GM15510 (cell line): ENCODE measurements around the gene ELFN1.

Experiments used
- POLR2A ChIP-seq: IDR thresholded peaks from 3 replicates; pipeline ENCODE4 v1.6.1; 2011; ENCODE audit warnings: borderline replicate concordance; ENCODE audit not compliant: insufficient read length; ENCODE audit errors: extremely low read depth

ELFN1 gene

DNA sequence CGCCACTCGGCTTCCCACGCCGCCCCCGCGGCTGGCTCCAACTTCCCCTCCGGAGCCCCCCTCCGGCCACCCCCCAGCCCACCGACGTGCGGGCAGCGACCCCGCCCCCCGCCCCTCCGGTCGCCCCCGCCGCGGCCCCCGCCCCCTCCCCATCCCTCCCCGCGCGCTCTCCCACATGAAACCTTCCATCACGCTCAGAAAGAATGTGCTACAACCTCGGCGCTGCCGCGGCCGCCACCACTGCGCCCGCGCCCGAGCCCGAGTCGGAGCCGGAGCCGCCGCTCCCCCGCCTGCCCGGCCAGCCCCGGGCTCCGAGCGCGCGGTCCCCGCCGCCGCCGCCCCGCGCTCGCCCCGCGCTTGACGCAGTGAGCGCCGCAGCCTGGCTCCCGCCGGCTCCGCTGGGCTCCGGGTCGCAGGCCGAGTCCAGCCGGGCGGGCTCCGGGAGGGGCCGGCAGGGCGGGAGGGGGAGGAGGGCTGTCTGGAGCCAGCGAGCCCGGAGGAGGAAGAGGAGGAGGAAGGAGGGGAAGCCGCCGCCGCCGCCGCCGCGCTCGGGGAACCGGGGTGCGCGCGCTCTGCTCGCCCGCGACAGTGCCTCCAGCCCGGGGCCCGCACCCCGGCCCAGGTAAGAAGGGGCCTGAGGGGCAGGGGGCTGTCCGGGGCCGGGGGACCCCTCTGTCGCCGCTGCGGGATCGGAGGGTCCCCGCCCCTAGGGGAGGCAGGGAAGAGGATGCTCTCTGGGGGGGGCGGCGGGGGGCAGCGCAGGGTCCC, 4.3 kb upstream of the ELFN1 start:
- no peak for TF ChIP-seq POLR2A

DNA sequence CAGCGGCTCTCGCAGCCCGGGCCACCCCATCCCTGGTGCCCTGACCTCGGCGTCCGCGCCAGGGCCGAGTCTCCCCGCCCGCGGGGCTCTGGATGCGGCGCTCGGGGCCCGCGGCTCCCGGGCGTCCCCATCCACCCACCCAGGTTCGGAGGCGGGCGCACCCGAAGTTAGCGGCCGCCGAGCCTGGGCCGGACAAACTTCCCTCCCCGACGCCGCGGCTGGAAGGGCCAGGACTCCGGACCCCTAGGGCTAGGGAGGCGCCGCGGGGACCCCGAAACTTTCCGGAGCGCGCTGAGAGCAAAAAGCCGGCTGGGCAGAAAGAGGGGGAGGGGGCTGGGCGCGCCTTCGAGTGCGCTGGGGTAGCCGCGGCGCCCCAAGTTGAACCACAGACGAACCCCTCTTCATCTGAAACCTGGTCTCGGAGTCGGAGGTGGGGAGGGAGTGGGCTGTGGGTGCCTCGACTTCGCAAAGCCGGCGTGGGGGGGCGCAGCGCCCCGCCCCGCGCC, 3.7 kb upstream of the ELFN1 start:
- no peak for TF ChIP-seq POLR2A

DNA sequence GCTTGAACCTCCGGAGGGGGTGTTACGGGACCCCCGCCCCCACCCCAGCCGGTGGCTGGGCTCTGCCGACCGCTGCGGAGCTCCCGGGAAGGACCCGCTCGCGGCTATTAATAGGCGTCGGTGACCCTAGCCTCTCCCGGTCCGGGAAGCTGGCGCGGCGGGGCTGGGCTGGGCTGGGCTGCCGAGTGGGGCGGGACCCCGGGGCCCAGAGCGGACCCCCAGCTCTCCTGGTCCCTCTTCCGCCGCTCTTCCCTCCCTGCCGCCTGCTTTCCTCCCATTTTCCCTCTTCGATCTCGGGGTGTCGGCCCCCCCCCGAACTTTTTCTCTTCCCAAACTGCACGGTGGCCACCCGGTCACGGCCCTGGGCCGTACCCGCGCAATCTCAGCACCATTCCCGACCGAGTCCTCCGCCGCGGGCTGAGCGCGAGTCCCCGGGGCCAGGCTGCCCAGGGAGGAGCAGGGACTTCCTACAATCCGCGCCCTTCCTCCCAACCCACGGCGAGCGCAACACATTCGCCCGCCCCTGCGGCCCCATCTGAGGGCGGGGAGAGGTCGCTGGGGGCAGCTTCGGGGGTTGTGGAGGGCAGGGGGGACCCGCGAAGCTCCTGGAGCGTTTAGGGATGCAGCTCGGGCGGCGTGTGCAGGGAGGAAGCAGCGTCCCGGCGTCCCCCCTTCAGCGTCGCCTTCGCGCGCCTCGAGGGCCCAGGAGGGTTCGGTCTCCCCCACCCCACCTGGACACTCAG, 3.1 kb upstream of the ELFN1 start:
- no peak for TF ChIP-seq POLR2A

DNA sequence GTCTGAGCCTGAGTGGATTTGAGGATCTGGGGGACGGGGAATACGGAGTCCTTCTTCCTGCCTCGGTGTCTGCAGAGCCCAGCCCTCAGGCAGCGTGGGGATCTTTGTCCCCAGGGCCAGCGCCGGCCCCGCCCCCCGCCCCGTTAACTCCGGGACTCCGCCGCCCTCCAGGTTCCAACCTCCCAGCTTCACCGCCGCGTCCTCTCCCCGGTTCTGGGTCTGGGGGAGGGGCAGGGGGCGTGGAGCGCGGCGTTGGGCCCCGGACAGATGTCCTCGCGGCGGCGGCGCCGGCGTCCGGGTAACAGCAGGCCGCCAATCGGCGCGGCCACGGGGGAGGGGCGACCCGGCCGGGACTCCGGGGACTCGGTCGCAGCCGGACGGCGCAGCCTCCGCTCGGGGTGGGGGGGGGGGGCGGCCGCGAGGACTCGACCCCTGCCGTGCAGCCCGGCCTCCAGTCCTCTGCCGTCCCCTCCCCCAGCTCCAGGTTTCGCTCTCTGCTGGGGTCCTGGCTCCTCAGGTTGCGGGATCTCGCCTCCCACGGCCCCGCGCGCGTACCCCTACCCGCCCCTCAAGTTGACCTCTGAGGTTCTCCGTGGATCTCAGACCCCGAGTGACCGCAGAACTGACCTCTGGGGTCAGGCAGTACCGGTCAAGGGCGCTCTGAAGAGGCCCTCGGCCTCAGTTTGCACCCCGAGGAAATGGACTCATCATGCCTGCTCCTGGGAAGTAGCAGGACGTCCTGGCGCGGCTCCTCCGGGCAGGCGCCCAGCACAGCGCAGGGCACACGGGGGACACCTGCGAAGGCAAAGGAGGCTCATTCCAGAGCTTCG, 2.3 kb upstream of the ELFN1 start:
- TF ChIP-seq POLR2A = no peak

DNA sequence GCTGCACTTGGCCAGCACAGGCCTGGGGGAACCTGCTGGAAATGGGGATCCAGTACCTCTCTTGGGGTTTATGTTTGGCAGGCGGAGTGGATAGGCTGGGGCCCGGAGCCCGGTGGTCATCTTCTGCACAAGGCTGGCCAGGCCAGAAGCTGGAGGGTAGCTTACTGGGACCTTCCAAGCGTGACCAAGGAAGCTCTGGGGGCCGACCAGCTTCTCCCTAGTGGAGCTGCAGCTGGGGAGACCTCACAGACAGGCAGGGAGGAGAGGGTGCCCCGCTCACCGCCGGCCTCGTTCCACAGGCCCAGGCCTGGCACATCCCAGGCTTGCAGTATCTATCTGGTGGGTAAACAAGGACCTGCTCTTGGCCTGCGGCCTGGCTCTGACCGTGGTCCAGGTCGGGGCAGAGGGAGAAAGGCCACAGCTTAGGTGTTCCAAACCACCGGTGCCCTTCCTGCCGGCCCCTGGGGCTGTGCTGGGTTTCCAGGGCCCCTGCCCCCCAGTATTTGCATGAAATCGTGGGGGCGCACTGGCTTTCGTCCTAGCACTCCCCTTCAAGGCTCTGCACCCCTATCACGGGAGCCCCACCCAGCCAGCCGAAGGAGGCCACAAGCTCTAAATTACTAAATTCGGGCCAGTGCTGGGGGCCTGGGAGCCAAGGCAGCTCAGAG, 1.5 kb upstream of the ELFN1 start:
- no peak for TF ChIP-seq POLR2A

DNA sequence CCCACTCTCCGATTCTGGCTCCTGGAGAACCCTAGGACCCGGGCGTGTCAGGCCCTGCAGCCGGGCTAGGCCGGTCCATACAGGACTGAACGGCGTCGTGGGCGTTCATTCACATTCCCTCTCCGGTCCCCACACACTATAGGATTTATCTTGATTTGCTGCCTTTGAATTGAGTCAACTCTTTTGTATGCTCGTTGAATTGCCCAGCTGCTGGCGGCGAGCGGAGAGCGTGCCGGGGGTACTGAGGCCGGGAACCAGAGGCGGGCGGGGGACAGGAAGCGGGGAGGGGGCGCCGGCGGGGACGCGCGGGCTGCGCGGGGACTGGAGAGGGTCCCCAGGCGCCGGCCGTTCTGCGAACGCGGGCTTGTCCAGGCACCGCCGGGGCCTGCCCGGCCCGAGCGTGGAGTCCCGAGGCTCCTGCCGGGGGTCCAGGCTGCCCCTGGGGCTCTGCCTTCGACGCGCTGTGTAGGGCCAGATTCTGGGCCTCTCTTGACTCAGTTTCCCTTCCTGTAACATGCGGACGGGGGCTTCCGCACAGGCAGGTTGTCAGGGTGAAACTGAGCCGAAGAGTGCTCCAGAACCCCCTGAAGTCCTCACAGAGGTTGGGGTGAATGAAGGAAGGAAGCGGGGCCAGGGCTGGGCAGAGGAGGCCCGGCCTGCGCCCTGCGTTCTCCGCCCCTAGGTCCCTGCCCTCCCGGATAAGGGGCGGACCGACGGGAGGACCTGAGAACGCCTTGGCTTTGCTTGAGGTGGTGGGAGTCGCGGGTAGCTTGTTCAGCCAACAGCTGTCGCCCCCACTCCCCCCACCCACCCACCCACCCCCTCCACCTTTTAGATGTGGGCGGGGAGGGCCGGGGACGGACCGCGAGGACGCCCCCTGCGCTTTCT, 769 bp upstream of the ELFN1 start:
- TF ChIP-seq POLR2A = no peak

DNA sequence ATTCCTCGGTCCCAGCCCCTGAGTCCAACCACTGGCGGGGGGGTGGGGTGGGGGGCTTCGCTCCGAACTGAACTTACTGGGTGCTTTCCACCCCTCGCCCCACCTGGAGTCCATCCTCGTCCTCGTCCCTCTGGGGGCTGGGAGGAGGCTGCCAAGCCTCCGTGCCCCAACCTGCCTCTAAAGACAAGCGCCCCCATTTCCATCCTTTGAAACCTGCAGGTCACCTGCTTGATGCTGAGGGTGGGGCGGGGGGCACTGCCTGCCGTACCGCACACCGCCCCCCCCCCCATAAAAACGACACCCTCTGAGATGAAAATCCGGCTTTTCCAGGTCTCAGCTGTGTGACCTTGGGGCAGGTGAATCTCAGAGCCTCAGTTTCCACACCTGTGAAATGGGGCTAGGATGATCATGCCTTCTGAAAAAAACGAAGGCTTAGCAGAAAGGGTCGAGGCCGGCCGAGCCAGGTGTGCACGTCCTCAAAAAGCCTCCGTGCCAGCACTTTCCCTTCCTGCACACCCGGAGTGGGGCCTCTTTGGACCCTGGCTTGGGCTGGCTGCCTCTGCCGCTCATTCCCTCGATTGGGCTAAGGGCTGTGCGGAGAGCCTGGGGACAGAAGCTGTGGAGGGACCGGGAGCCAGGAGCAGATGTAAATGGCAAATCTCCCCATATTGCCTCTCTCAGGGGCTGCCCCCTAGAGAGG, 967 bp downstream of the ELFN1 start:
- TF ChIP-seq POLR2A = no peak

DNA sequence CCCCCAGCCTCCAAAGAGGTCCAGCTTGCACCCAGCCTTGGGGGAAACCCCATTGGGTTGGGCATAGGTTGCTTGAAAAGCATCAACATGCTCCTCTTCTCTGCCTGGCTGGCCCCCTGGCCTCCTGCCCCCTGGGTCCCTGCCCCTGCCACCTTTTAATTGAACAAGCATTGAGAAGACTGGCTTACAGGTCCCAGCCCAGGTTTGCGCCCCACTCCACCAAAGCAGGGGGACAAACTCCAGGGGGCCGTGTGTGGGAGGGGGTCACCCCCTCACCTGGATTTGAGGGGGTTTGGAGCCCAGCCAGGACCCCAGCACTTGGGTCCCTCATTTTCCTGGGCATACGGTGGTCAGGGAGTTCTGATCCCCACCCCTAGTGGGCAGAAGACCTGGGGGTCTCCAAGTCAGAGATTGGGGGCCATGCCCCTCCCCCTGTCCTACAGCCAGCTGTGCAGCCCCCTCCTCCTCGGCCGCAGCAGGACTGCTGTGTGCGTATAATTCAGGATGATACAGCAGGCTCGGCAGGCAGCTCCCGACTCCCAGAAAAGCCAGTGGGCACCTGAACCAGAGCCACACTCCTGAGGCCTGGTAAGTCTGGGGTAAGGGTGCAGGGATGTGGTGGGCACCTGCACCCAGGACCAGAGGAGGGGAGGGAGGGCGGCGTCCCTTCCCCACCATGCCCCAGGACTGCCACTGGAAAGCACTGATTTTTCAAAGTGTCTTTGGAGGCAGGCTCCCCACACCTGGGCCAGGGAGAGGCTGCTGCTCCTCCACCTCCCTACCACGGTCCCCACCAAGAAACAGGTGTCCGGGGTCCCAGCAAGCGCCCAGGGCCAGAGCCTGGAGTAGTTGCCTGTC, 1.7 kb downstream of the ELFN1 start:
- no peak for TF ChIP-seq POLR2A

DNA sequence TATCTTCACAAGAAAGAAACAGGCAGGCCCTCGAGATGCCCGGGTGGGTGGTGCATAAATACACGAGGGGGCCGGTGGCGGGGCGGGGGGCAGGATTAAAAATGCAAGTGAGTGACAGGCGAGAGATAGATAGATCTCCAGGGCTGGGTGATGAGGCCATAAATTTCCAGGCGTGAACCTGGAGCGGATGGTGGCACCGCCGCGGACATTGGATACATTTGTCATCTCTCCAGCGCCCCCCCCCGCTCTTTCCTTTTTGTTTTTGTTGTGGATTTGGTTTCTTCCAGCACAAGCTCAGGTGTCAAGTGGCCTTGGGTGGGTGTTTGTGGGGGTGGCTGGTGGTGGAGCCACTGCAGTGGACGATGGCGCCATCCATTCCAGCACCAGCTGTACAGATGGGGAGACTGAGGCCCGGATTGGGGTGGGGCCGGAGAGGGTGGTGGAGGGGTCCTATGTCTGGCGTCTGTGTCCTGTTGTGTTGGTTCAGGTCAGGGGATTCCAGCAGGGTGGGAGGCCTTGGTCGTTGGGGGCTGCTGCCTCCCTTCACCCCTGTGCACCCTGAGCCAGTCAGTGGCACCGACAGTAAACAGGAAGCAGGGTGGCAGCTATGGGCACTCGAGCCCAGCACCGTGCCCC, 2.9 kb downstream of the ELFN1 start:
- no peak for TF ChIP-seq POLR2A

DNA sequence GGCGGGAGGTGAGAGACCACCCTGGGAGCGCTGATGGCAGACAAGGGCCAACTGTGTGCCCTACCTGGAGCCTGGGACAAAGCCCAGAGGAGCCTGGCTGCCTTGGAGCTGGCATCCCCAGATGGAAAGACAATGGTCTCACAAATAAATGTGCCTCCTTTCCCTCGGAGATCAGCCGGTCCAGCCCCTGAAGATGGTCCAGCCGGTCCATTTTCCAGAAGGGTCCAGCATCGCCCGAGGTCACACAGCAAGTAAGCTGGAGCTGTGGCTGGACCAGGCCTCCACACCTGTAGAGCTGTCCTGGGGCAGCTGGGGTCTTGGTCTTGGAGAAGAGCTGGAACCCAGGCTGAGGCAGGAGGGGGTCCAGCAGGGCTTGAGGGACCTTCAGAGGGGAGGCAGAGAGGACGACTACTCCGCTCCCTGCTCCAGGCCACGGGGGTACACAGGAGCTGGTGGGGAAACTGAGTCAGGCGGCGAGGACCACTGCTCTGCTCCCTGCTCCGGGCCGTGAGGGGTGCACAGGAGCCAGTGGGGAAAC, 3.6 kb downstream of the ELFN1 start:
- TF ChIP-seq POLR2A = no peak
